Measurements from ENCODE around the gene IL10RB. TPM values are rescaled to one million over a fixed set of nuclear protein-coding genes. Genes with fewer than 3 reads are reported as not detected.

Gene IL10RB
- total RNA-seq, 4 donors from 2014 or later: 20.7 to 28.1 (median 23.4) TPM

GRCh38 chr21:33309778-33310177, 43.6 kb downstream of the IL10RB start:
- H3K4me3 ChIP-seq: no peak overlapping the region
- no peaks in the 10 kb centered on the region for H3K27me3 ChIP-seq
- no peak for DNase-seq (ENCODE audit: low spot score in 2 of 2)
- TF ChIP-seq POLR2AphosphoS5 (IDR thresholded peaks at IDR 0.05): no peak
- no peak for TF ChIP-seq CTCF (IDR thresholded peaks at IDR 0.05)
- no peak for TF ChIP-seq POLR2A (IDR thresholded peaks at IDR 0.05)
- TF ChIP-seq EP300 (IDR thresholded peaks at IDR 0.05): no peak
- H3K9me3 ChIP-seq: no peaks in the 10 kb centered on the region
- 91% methylated on average over 1 of the region's 1 CpG for WGBS
- H3K36me3 ChIP-seq: no peaks in the 10 kb centered on the region
- H3K27ac ChIP-seq: no peak overlapping the region
- H3K4me1 ChIP-seq: no peaks in the 10 kb centered on the region

- TF ChIP-seq CTCF (IDR thresholded peaks at IDR 0.05) (no peak), POLR2AphosphoS5 (IDR thresholded peaks at IDR 0.05) (no peak), POLR2A (IDR thresholded peaks at IDR 0.05) (no peak), EP300 (IDR thresholded peaks at IDR 0.05) (no peak)
- WGBS: 83% methylated on average over 3 of the region's 3 CpGs
- no peaks in the 10 kb centered on the region for H3K27me3 ChIP-seq
These were observed 46.0 kb downstream of the IL10RB start for GRCh38 chr21:33312121-33312520.

GRCh38 chr21:33313183-33313582, 47.0 kb downstream of the IL10RB start:
- H3K27me3 ChIP-seq: no peaks in the 10 kb centered on the region
- no peaks in the 10 kb centered on the region for H3K9me3 ChIP-seq
- no peaks in the 10 kb centered on the region for H3K36me3 ChIP-seq
- no peaks in the 10 kb centered on the region for H3K4me1 ChIP-seq
- H3K27ac ChIP-seq: no peak overlapping the region
- H3K4me3 ChIP-seq: no peak overlapping the region
- TF ChIP-seq POLR2AphosphoS5 (IDR thresholded peaks at IDR 0.05): no peak
- no peak for TF ChIP-seq CTCF (IDR thresholded peaks at IDR 0.05)
- DNase-seq (ENCODE audit: low spot score in 2 of 2): no peak
- 86% methylated on average over 1 of the region's 1 CpG for WGBS

More at GRCh38 chr21:33312121-33312520, 46.0 kb downstream of the IL10RB start:
- Histone ChIP-seq H3K36me3 (no peaks in the 10 kb centered on the region), H3K4me3 (no peak overlapping the region), H3K4me1 (no peaks in the 10 kb centered on the region), H3K9me3 (no peaks in the 10 kb centered on the region), H3K27ac (no peak overlapping the region)
- DNase-seq (ENCODE audit: low spot score in 2 of 2): no peak

- Histone ChIP-seq H3K4me1 (no peaks in the 10 kb centered on the region), H3K4me3 (no peak overlapping the region), H3K9me3 (no peaks in the 10 kb centered on the region), H3K27ac (no peak overlapping the region), H3K27me3 (no peaks in the 10 kb centered on the region), H3K36me3 (no peaks in the 10 kb centered on the region)
- no peak for DNase-seq (ENCODE audit: low spot score in 2 of 2)
- WGBS: 89% methylated on average over 4 of the region's 4 CpGs
- TF ChIP-seq POLR2A (IDR thresholded peaks at IDR 0.05) (no peak), CTCF (IDR thresholded peaks at IDR 0.05) (no peak), EP300 (IDR thresholded peaks at IDR 0.05) (no peak), POLR2AphosphoS5 (IDR thresholded peaks at IDR 0.05) (no peak)
These were observed 47.4 kb downstream of the IL10RB start for GRCh38 chr21:33313611-33314010.

- 51% methylated on average over 4 of the region's 4 CpGs for WGBS
- no peak for DNase-seq (ENCODE audit: low spot score in 2 of 2)
- Histone ChIP-seq H3K36me3 (no peaks in the 10 kb centered on the region), H3K4me1 (no peaks in the 10 kb centered on the region), H3K9me3 (no peaks in the 10 kb centered on the region), H3K27ac (no peak overlapping the region), H3K4me3 (no peak overlapping the region), H3K27me3 (no peaks in the 10 kb centered on the region)
- TF ChIP-seq POLR2AphosphoS5 (IDR thresholded peaks at IDR 0.05): no peak
- no peak for TF ChIP-seq POLR2A (IDR thresholded peaks at IDR 0.05)
- no peak for TF ChIP-seq EP300 (IDR thresholded peaks at IDR 0.05)
- no peak for TF ChIP-seq CTCF (IDR thresholded peaks at IDR 0.05)
These were observed 47.9 kb downstream of the IL10RB start for GRCh38 chr21:33314111-33314510.
